Measurements from ENCODE around the gene SEMA3B. TPM values are rescaled to one million over a fixed set of nuclear protein-coding genes. Genes with fewer than 3 reads are reported as not detected.

The SEMA3B gene
- total RNA-seq, 1 experiment from 2014 or later, result 6.4 TPM

GRCh38 chr3:50254577-50255250, 14.2 kb upstream of the SEMA3B start:
- H2AK5ac ChIP-seq (ENCODE audit: insufficient read length, low read length), result no peak overlapping the region
- no peak overlapping the region for H4K8ac ChIP-seq (replicated peaks; ENCODE audit: insufficient read length, low read depth, low read length)
- no peak overlapping the region for H3K56ac ChIP-seq (ENCODE audit: insufficient read length, low read depth, low read length)
- WGBS (ENCODE audit: extremely low coverage, insufficient read length, low lambda C conversion rate), result no CpG with 5 or more reads among the region's 8 CpGs
- H2BK5ac ChIP-seq (ENCODE audit: insufficient read length, low read length), result no peak overlapping the region
- peaks cover 4% of the 10 kb centered on the region; the same call in 1 of the 2 replicates for H3K79me2 ChIP-seq (ENCODE audit: insufficient read depth, low read length)
- no peak overlapping the region for H3K4ac ChIP-seq (ENCODE audit: low read depth, low read length)
- no peak overlapping the region for H3K23ac ChIP-seq (ENCODE audit: insufficient read length, low read depth, low read length)
- no peak overlapping the region for H3K9ac ChIP-seq (ENCODE audit: extremely low read depth, insufficient read length, low read length)
- H2BK20ac ChIP-seq (ENCODE audit: low read depth, low read length, poor library complexity, severe bottlenecking), result no peak overlapping the region
- Mint-ChIP-seq H3K4me3 (no peak overlapping the region), H3K4me1 (peaks cover 11 to 24% of the 10 kb centered on the region in 2 experiments; a peak in 3 of 4 replicates), H3K36me3 (ENCODE audit: insufficient read depth in 1 of 3, low read depth in 3 of 3) (peaks cover 21 to 56% (median 53%) of the 10 kb centered on the region in 3 experiments), H3K27me3 (ENCODE audit: low read depth) (no peaks in the 10 kb centered on the region), H3K9me3 (no peaks in the 10 kb centered on the region), H3K27ac (peak overlapping the region in 2 of 3 experiments; percentile 55 to 79; a peak in 2 of 7 replicates)
- peaks cover 2% of the 10 kb centered on the region for H4K20me1 ChIP-seq (ENCODE audit: control insufficient read depth, insufficient read depth, insufficient read length)
- H3K18ac ChIP-seq (ENCODE audit: insufficient read length, low read depth, low read length), result no peak overlapping the region
- H3K4me2 ChIP-seq (ENCODE audit: insufficient read depth, insufficient read length, low read length), result no peak overlapping the region
- peaks cover 3% of the 10 kb centered on the region for H3K79me1 ChIP-seq (ENCODE audit: insufficient read depth, low read depth, low read length, poor library complexity, severe bottlenecking)
- H3K27ac ChIP-seq (ENCODE audit: insufficient read length, low read depth, low read length), result no peak overlapping the region
- H2BK12ac ChIP-seq (ENCODE audit: insufficient read length, low read depth, low read length), result no peak overlapping the region
- H4K91ac ChIP-seq (ENCODE audit: insufficient read length, low read depth, low read length), result no peak overlapping the region
- no peaks in the 10 kb centered on the region for H3K27me3 ChIP-seq (ENCODE audit: insufficient read depth, low read length)
- no peak overlapping the region for H3K14ac ChIP-seq (ENCODE audit: insufficient read depth, low read length)
- no peak overlapping the region for H2BK120ac ChIP-seq (ENCODE audit: low read depth, low read length, poor library complexity, severe bottlenecking)
- TF ChIP-seq CTCF (conservative IDR thresholded peaks at IDR 0.05), result no peak
- no peak overlapping the region for H4K5ac ChIP-seq (ENCODE audit: insufficient read length, low read depth, low read length)
- H3K4me1 ChIP-seq (ENCODE audit: insufficient read depth, low read length), result no peaks in the 10 kb centered on the region
- DNase-seq, result no peak
- no peaks in the 10 kb centered on the region for H3K9me3 ChIP-seq (ENCODE audit: control insufficient read depth, low read depth, low read length)
- H2BK15ac ChIP-seq (ENCODE audit: low read depth, low read length), result no peak overlapping the region
- H3T11ph ChIP-seq (ENCODE audit: low read length), result no peak overlapping the region
- no peak overlapping the region for H2AFZ ChIP-seq (ENCODE audit: low read length)
- H3K23me2 ChIP-seq (ENCODE audit: insufficient read length, low read depth, low read length, poor library complexity, severe bottlenecking), result no peaks in the 10 kb centered on the region
